IPS DF 4.7 (cell line): ENCODE measurements around the gene AMIGO2.
"Not testable (repeated sequence)": the region's sequence is repeated elsewhere in the genome, so short reads cannot be mapped to it uniquely, and the experiment has no call there.

Experiments used
- DNase-seq: peaks from one replicate; pipeline ENCODE4 v3.0.0-alpha.2; 2013; ENCODE audit warnings: low spot score; ENCODE audit errors: extremely low read depth

Gene AMIGO2, protein sequence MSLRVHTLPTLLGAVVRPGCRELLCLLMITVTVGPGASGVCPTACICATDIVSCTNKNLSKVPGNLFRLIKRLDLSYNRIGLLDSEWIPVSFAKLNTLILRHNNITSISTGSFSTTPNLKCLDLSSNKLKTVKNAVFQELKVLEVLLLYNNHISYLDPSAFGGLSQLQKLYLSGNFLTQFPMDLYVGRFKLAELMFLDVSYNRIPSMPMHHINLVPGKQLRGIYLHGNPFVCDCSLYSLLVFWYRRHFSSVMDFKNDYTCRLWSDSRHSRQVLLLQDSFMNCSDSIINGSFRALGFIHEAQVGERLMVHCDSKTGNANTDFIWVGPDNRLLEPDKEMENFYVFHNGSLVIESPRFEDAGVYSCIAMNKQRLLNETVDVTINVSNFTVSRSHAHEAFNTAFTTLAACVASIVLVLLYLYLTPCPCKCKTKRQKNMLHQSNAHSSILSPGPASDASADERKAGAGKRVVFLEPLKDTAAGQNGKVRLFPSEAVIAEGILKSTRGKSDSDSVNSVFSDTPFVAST

DNA sequence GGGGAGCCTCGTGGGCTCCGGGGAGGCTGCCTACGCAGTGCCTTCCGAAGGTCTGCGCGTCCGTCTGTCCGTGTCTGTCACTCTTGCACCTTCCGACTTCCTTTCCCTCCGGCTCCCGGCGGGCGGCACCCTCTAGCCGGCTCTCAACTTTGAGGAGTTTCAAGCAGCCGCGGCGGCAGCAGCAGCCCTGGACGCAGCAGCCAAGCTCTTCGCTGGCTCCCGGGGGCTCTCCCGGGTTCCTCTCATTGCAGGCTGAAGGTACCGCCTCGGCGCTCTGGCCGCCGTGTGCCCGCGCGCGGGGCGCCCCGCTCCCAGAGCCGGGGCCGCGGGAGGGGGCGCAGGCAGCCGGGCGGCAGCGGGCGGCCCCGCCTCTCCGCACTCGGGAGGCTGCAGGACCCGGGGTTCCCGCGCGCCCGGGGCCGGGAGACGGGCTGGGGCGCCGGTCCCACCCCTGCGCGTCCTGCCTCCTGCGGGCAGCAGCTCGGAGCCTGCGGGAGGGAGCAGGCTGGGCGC is at the start of gene AMIGO2, which contains the start of gene PCED1B:
Gene AMIGO2, minus strand, starts transcription at position 492 of the 513 bp plus-strand sequence. CDS start 957 bp downstream, outside the sequence.
Gene PCED1B, plus strand, starts transcription at position 154 of the 513 bp plus-strand sequence. CDS start 155,443 bp downstream, outside the sequence.
- no peak for DNase-seq

GRCh38 chr12:47126246-47126645 is 46.5 kb upstream of the AMIGO2 start:
- no peak for DNase-seq

DNA sequence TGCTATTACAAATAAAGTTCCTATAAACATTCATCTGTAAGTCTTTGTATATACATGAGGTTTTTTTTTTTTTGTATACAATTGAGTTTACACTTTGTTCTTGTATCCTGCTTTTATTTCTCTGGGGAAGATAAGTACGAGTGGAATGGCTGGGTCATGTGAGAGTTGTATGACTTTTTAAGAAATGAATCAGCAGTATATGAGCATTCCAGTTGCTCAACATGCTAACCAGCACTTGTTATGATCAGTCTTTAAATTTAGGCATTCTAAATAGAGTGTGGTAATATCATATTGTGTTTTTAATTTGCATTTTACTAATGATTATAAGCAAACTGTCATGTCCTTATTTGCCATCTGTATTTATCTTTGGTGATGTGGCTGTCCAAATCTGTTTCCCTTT is 44.7 kb upstream of the AMIGO2 start:
- DNase-seq: no peak

- no peak for DNase-seq
These were observed 44.0 kb upstream of the AMIGO2 start for GRCh38 chr12:47123730-47124129.

GRCh38 chr12:47122602-47123001 is 42.8 kb upstream of the AMIGO2 start:
- DNase-seq: no peak

- DNase-seq: no peak
These were observed 41.4 kb upstream of the AMIGO2 start for GRCh38 chr12:47121146-47121545.

GRCh38 chr12:47120736-47121135 is 41.0 kb upstream of the AMIGO2 start:
- no peak for DNase-seq

GRCh38 chr12:47117305-47117704 is 37.5 kb upstream of the AMIGO2 start:
- DNase-seq: not testable (repeated sequence)

DNA sequence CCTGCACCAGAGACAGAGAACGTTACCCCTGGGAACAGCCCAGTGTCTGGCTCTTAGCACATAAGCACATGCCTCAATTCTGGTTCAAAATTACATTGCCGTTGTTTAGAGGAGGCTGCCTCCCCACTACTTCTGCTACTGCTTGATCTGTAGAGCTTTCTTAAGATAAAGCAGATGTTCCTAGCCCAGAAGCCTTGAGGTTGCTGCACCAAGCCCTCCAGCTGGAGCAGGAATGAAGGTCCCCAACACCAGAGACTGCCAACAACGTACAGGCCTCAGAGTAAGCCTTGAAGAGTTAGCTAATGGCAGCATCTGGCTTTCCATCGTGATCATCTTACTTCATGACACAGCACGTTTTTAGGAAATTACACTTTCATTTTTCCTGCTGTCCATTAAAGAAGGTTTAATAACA is 34.7 kb upstream of the AMIGO2 start:
- no peak for DNase-seq

DNA sequence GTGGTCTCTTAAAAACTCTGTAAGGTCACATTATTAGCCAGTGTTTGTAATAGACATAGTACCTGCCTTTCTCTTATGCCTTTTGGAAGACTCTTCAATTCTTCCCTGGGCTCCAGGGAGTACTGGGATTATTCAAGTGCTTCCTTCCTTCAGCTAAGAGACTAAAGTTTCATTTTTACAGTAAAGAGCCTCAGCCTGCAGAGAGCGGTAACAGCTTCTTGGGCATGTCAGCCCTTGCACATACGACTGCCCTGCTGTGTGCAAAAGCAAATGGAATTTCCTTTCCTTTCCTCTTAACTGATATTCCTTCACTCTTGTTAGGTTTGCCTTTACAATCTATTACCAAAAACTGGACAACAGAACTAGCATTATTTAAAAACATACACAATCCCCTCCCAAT is 32.9 kb upstream of the AMIGO2 start:
- DNase-seq: no peak

GRCh38 chr12:47111854-47112253 is 32.1 kb upstream of the AMIGO2 start:
- no peak for DNase-seq

DNA sequence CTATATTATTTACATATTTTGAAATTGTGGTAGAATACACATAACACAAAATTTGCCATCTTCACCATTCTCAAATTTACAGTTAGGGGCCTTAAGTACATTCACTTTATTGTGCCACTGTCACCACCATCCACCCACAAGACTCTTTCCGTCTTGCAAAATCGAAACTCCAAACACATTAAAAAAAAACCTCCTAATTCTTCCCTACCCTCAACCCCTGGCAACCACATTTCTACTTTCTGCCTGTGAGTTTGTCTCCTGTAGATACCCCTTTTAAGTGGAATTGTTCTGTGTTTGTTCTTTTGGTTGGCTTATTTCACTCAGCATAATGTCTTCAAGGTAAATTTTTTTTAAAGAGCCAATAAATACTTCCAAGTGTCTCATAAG is 31.6 kb upstream of the AMIGO2 start:
- no peak for DNase-seq

- no peak for DNase-seq
These were observed 31.1 kb upstream of the AMIGO2 start for GRCh38 chr12:47110718-47111391.

- no peak for DNase-seq
These were observed 30.3 kb upstream of the AMIGO2 start for GRCh38 chr12:47110011-47110541.

DNA sequence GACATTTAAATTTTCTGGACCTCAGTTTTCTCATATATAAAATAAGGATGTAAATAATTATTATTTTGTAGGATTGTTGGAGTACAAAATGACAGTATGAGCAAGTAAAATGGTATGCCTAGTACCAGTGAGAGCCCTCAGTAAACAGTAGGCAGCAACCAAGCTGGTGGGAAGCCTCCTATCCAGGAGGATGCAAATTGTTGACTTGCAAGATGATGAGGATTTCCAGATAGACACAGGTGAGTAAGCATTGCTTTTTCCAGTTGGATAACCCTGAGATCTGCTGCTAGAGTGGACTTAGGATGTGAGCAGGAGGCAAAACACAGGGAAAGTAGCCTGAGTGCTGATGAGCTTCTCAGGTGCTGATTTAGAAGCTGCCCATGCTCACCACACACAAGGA is 28.2 kb upstream of the AMIGO2 start:
- no peak for DNase-seq

DNA sequence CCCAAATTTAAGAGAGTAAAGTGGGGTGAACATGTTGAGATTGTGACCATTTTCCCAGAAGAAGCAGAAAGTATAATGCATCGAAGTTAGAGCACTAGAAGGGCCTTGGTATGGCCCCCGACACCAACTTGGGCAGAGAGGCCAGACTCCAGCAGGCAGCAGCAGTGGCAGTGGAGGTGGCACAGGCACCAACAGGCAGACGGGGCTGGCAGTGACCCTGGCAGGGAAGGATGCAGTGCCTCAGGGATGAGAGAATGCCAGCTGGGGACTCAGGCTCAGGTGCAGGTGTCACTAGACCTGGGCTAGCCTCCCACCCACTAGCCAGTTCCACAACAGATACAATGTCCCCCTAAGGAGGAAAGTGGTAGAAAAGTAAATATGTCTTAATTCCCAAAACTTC is 27.7 kb upstream of the AMIGO2 start:
- DNase-seq: no peak

GRCh38 chr12:47105914-47106674 is 26.3 kb upstream of the AMIGO2 start:
- no peak for DNase-seq

- no peak for DNase-seq
These were observed 23.3 kb upstream of the AMIGO2 start for GRCh38 chr12:47102845-47103651.

DNA sequence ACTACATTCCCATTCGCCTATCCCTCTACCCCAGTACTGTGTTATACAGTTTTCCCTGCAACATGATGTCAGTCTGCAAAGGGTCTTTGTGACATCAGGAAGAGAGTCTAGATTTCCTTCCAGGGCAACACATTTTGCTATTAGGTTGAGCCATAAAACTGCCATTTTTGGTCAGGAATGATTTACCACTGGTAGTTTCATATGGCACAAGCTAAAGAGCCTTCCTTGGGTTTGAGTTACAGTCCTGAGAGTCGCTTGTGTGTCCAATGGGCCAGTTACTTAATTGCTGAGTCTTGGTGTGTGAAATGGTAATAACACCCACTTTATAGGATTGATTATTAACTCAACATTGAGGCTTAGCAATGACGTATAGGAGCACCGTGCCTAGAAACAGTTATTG is 22.6 kb upstream of the AMIGO2 start:
- no peak for DNase-seq

DNA sequence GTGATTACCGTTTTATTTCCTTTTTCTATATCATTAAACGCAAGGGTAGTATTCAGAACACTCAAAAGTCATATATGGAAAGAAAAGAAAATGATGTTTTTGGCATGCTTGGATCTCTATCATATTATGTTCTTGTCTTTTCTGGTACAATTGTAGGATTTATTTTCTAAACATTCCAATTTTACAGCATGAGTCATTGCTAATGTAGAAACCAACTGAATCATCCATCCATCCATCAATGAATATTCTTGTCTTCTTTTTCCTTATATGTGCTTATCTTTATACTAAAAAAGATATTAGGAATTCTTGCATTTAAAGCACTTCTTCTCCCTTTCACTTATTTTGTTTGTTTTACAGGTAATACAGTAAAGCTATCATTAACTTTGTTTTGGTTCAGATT is 20.4 kb upstream of the AMIGO2 start:
- no peak for DNase-seq
